ENCODE measurements around the gene TIGD4. TPM values are rescaled to one million over a fixed set of nuclear protein-coding genes. Genes with fewer than 3 reads are reported as not detected.
"Not testable (repeated sequence)": the region's sequence is repeated elsewhere in the genome, so short reads cannot be mapped to it uniquely, and the experiment has no call there.

The TIGD4 gene
- total and polyA plus RNA-seq, 2 experiments from 2014 or later: 0.55 to 1.5 TPM

DNA sequence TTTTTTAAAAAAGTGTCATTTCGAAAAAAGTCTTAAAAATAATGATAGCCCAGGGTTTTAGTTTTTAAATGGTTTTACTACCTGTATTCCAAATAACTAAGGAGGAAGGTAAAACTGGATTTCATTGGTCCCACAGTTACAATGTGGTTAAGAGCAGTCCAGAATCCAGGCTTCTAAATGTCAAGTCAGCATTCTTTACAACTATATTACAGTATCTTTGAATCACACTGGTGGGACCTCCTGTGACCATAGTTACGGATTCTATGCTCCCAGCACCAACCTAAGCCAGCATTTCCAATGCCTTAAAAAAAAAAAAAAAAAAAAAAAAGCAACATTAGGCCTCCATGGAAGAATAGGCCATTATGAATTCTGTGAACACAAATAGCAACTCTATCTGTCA is 6.2 kb downstream of the TIGD4 start:
- Histone ChIP-seq H3K4me3 (no peak overlapping the region), H3K9me3 (ENCODE audit: low read depth) (no peaks in the 10 kb centered on the region), H3K27ac (no peak overlapping the region), H3K27me3 (no peaks in the 10 kb centered on the region), H3K36me3 (no peaks in the 10 kb centered on the region), H3K4me1 (ENCODE audit: low read depth) (peaks cover 7% of the 10 kb centered on the region)
- DNase-seq (ENCODE audit: low read depth in 1 of 2, low spot score in 1 of 2): no peak
- TF ChIP-seq, protein P1, sequence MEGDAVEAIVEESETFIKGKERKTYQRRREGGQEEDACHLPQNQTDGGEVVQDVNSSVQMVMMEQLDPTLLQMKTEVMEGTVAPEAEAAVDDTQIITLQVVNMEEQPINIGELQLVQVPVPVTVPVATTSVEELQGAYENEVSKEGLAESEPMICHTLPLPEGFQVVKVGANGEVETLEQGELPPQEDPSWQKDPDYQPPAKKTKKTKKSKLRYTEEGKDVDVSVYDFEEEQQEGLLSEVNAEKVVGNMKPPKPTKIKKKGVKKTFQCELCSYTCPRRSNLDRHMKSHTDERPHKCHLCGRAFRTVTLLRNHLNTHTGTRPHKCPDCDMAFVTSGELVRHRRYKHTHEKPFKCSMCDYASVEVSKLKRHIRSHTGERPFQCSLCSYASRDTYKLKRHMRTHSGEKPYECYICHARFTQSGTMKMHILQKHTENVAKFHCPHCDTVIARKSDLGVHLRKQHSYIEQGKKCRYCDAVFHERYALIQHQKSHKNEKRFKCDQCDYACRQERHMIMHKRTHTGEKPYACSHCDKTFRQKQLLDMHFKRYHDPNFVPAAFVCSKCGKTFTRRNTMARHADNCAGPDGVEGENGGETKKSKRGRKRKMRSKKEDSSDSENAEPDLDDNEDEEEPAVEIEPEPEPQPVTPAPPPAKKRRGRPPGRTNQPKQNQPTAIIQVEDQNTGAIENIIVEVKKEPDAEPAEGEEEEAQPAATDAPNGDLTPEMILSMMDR (IDR thresholded peaks at IDR 0.05; ENCODE audit: low read depth, low read length): no peak

DNA sequence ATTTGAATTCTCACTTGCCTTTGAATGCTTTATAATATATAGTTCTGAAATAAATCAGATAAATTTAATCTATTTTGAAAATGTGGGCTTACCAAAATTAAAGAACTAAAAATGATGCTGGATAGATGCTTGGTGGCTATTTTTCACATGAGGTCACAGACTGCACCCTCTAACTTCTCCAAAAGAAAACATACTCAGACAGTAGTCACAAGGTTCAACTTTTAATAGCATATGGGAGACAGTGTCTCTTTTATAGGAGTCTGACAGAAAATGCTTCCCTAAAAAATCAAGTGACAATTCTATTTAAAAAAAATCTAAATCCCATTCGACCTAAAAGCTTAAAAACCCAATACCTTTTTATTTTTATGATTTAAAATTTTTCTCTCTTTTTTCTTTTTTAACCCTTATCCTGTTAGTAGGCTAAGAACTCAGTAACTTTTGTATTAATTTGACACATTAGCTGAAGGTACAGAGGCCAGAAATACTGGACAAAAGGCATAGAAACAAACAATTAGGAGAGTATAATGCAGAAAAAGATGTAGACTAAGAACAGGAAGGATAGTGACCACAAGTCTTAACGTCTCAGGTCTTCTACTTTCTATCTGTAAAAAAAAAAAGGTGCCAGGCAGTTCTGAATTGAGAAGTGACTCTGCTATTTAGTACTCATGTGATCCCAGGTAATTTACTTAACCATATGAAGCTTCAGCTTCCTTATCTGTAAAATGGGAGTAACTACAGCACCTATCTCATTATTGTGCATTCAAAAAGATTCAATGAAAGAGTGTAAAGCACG is 7.6 kb downstream of the TIGD4 start:
- no peak overlapping the region for H3K4me3 ChIP-seq

DNA sequence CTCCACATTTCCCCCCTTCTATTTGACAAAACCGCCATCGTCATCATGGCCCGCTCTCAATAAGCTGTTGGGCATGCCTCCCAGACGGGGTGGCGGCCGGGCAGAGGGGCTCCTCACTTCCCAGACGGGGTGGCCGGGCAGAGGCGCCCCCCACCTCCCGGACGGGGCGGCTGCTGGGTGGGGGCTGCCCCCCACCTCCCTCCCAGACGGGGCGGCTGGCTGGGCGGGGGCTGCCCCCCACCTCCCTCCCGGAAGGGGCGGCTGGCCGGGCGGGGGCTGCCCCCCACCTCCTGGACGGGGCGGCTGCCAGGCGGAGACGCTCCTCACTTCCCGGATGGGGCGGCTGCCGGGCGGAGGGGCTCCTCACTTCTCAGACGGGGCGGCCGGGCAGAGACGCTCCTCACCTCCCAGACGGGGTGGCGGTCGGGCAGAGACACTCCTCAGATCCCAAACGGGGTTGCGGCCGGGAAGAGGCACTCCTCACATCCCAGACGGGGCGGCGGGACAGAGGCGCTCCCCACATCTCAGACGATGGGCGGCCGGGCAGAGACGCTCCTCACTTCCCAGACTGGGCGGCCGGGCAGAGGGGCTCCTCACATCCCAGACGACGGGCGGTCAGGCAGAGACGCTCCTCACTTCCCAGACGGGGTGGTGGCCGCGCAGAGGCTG is 14.3 kb downstream of the TIGD4 start:
- H3K4me1 ChIP-seq (ENCODE audit: low read depth); H3K9me3 ChIP-seq (ENCODE audit: low read depth); DNase-seq (ENCODE audit: low read depth in 1 of 2, low spot score in 1 of 2); H3K27ac ChIP-seq; H3K36me3 ChIP-seq; H3K4me3 ChIP-seq; H3K27me3 ChIP-seq: not testable (repeated sequence)

More for the DNA sequence above, 7.6 kb downstream of the TIGD4 start:
- Histone ChIP-seq H3K9me3 (ENCODE audit: low read depth) (no peaks in the 10 kb centered on the region), H3K27ac (no peak overlapping the region), H3K36me3 (no peaks in the 10 kb centered on the region), H3K27me3 (no peaks in the 10 kb centered on the region), H3K4me1 (ENCODE audit: low read depth) (no peaks in the 10 kb centered on the region)
- no peak for DNase-seq (ENCODE audit: low read depth in 1 of 2, low spot score in 1 of 2)
- TF ChIP-seq, protein P1 (IDR thresholded peaks at IDR 0.05; ENCODE audit: low read depth, low read length): no peak

DNA sequence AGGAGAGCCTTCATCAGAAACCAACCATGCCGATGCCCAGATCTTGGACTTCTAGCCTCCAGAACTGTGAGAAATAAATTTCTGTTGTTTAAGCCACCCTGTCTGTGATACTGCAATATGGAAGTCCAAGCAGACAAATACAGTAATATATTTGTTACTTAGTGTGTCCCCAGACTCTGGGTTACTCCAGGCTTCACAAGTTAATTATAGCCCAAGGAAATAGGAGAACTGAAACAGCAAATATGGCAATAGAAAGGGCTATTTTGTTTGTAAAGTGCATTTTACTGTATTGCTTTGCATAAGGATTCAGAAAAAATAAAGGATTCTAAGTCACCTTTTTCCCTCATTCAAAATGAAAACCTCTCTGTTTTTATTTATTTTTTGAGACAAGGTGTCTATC is 15.7 kb downstream of the TIGD4 start:
- Histone ChIP-seq H3K9me3 (ENCODE audit: low read depth) (no peaks in the 10 kb centered on the region), H3K27me3 (no peaks in the 10 kb centered on the region), H3K4me1 (ENCODE audit: low read depth) (no peaks in the 10 kb centered on the region), H3K27ac (no peak overlapping the region), H3K4me3 (no peak overlapping the region), H3K36me3 (no peaks in the 10 kb centered on the region)
- TF ChIP-seq, protein P1 (IDR thresholded peaks at IDR 0.05; ENCODE audit: low read depth, low read length): no peak
- no peak for DNase-seq (ENCODE audit: low read depth in 1 of 2, low spot score in 1 of 2)

DNA sequence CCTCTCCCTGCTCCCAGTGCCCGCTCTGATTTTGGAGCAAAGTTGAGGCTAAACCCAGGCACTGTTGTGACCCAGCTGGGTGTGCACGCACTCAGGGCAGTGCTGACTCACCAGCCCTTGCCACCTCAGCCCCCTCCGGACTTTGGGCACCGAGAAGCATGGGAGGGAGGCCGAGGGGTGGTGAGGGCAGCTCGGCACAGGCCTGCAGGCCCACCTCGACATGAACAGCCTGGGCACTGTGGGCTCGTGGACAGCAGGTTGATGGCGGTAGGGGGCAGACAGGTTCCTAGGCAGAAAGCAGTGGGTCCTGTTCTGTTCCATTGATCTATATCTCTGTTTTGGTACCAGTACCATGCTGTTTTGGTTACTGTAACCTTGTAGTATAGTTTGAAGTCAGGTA is 30.9 kb downstream of the TIGD4 start:
- H3K4me3 ChIP-seq: no peak overlapping the region
- no peaks in the 10 kb centered on the region for H3K27me3 ChIP-seq
- no peaks in the 10 kb centered on the region for H3K4me1 ChIP-seq (ENCODE audit: low read depth)
- no peaks in the 10 kb centered on the region for H3K9me3 ChIP-seq (ENCODE audit: low read depth)
- no peaks in the 10 kb centered on the region for H3K36me3 ChIP-seq
- DNase-seq (ENCODE audit: low read depth in 1 of 2, low spot score in 1 of 2): no peak
- no peak overlapping the region for H3K27ac ChIP-seq
- TF ChIP-seq, protein P1 (IDR thresholded peaks at IDR 0.05; ENCODE audit: low read depth, low read length): no peak

DNA sequence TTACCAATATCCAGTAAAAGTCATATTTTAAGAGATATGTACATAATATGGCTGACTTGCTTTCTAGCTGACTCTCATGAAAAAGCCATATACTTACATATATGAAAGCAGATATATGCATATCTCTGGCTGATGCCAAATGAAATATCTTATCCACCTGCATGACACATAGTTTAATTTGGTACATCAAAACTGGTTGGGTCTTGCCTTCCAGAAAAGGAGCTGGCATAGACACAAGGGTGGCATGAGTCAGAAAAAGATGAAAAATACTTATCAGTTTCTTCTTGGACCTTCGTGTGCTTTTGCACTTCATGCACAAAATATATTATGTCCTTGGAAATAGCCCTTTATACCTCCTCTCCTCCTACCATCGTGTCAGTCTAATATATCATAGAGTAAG is 32.1 kb downstream of the TIGD4 start:
- Histone ChIP-seq H3K4me3 (no peak overlapping the region), H3K36me3 (no peaks in the 10 kb centered on the region), H3K4me1 (ENCODE audit: low read depth) (no peaks in the 10 kb centered on the region), H3K9me3 (ENCODE audit: low read depth) (no peaks in the 10 kb centered on the region), H3K27ac (no peak overlapping the region), H3K27me3 (no peaks in the 10 kb centered on the region)
- no peak for DNase-seq (ENCODE audit: low read depth in 1 of 2, low spot score in 1 of 2)
- TF ChIP-seq, protein P1 (IDR thresholded peaks at IDR 0.05; ENCODE audit: low read depth, low read length): no peak

Data from cardiac muscle cell (in vitro differentiated cells and primary cell).